ENCODE results near the gene AKAP8L.

The AKAP8L gene

GRCh38 chr19:15404097-15404779, 14.6 kb downstream of the AKAP8L start:
- H3K4me3 ChIP-seq (ENCODE audit: low read depth, low read length), result no peak overlapping the region
- TF ChIP-seq CTCF (IDR thresholded peaks at IDR 0.05; ENCODE audit: borderline replicate concordance, insufficient read depth, low read depth, low read length), result no peak

GRCh38 chr19:15403151-15403531, 15.6 kb downstream of the AKAP8L start:
- no peak for TF ChIP-seq CTCF (IDR thresholded peaks at IDR 0.05; ENCODE audit: borderline replicate concordance, insufficient read depth, low read depth, low read length)

GRCh38 chr19:15402411-15403150, 16.2 kb downstream of the AKAP8L start:
- no peak for TF ChIP-seq CTCF (IDR thresholded peaks at IDR 0.05; ENCODE audit: borderline replicate concordance, insufficient read depth, low read depth, low read length)
- H3K4me3 ChIP-seq (ENCODE audit: low read depth, low read length), result no peak overlapping the region

More at GRCh38 chr19:15403151-15403531, 15.6 kb downstream of the AKAP8L start:
- no peak overlapping the region for H3K4me3 ChIP-seq (ENCODE audit: low read depth, low read length)

- no peak for TF ChIP-seq CTCF (IDR thresholded peaks at IDR 0.05; ENCODE audit: borderline replicate concordance, insufficient read depth, low read depth, low read length)
- no peak overlapping the region for H3K4me3 ChIP-seq (ENCODE audit: low read depth, low read length)
These were observed 17.4 kb downstream of the AKAP8L start for GRCh38 chr19:15401397-15401710.

GRCh38 chr19:15400521-15401396, 18.0 kb downstream of the AKAP8L start:
- TF ChIP-seq CTCF (IDR thresholded peaks at IDR 0.05; ENCODE audit: borderline replicate concordance, insufficient read depth, low read depth, low read length), result no peak
- H3K4me3 ChIP-seq (ENCODE audit: low read depth, low read length), result no peak overlapping the region

- H3K4me3 ChIP-seq (ENCODE audit: low read depth, low read length), result no peak overlapping the region
- TF ChIP-seq CTCF (IDR thresholded peaks at IDR 0.05; ENCODE audit: borderline replicate concordance, insufficient read depth, low read depth, low read length), result no peak
These were observed 19.2 kb downstream of the AKAP8L start for GRCh38 chr19:15399635-15400034.
